NCI-H146 (cell line): ENCODE data around the gene ASCL1.
A peak's percentile ranks its signal among the peaks of the same experiment; 100 is the strongest.

Source experiments
- DNase-seq: peaks from one replicate; lab custom pipeline; 2025; lab: John Stamatoyannopoulos, UW

The ASCL1 gene

GRCh38 chr12:102957339-102958050 lies at the start of gene ASCL1:
Gene ASCL1 (plus strand): TSS chr12:102957674. CDS start chr12:102958245, 571 bp downstream.
- DNase-seq, result peak; percentile 98

DNA sequence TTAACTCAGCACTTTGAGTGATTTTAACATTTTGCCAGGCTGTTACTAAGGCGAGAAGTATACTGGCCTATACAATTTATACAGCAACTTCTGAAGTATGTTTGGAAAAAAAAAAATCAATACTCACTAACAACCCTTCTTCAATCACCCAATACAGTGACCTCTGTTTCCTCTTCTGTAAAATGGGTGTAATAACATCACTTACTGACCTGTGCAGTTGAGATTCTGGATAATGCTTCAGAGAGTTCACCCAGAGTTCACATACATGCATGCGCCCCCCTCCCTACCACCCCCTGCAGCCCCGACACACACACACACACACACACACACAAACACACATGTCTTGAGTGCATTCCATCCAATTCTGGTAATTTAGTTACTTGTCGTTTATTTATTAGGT lies 49.6 kb upstream of the ASCL1 start:
- no peak for DNase-seq

DNA sequence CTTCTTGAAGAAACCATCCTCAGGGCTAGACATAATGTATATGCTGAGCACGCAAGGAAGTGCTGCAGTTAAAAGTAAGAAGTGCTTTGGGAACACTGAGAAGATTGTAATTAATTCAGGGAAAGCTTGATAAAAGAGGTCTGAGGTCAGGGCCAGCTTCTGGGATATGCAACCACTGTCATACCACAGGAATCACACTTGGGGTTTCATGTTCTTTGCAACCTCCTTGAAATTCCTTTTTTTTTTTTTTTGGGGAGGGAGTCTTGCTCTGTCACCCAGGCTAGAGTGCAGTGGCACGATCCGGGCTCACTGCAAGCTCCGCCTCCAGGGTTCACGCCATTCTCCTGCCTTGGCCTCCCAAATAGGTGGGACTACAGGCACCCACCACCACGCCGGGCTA lies 47.3 kb upstream of the ASCL1 start:
- DNase-seq, result no peak

- DNase-seq, result no peak
Observed at GRCh38 chr12:102910792-102911191, 46.7 kb upstream of the ASCL1 start.

DNA sequence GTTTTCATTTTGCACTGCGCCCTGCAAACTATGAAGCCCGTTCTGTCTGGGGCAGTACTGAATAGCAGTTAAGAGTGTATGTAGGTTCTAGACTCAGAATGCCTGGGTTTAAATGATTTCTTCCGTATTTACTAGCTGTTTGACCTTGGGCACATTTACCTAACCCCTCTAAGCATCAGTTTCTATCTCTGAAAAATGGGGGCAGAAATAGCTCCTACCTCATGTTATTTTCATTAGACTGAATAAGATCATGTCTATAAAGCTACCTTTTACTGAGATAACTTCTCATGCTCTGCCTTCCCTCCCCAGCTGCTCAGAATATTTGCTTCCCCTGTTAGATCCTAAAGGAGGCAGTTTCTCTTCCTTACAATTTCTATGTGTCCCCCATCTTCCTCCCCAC lies 46.2 kb upstream of the ASCL1 start:
- no peak for DNase-seq

GRCh38 chr12:102912258-102912657 lies 45.2 kb upstream of the ASCL1 start:
- DNase-seq, result no peak

DNA sequence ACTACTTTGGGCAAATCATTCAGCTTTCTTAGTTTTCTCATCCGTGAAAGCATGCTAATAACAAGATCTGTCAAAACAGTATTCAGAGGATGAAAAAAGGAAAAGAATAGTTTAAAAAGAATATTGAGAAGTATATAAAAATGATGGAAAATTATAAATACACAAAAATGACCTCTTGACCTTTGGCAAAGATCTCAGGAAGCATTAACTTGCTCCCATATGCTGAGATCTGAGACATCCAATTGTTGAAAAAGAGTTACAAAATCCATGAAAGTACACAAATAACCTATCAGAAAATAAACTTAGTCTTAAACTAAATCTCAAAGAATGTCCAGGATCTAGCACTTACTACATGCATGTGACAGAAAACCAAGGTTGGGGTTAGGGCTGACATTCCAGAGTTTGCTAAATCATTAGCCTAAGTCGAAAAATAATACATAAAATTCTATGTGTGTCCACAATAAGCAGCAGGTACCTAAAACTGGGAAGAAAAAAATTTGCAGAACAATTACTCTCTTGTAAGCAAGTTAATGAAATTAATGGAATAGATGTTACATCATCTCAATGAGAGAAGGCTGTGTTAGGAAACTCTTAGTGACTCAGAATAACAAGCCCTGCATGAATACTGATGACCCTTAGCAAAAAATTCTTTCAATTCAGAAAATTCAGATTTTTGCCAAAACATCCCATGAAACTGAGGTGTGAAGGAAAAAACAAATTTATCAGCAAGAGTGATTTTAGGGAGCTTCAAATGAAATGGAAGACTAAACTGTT lies 43.8 kb upstream of the ASCL1 start:
- no peak for DNase-seq

GRCh38 chr12:102916252-102917025 lies 41.0 kb upstream of the ASCL1 start:
- DNase-seq, result no peak

- peak; percentile 91 for DNase-seq
Observed at GRCh38 chr12:102917026-102917787, 40.3 kb upstream of the ASCL1 start, which contains the start of gene PAH. Gene PAH (minus strand): TSS chr12:102917244. CDS start chr12:102917130, 114 bp downstream.

- no peak for DNase-seq
Observed at GRCh38 chr12:102918840-102919239, 38.6 kb upstream of the ASCL1 start.

DNA sequence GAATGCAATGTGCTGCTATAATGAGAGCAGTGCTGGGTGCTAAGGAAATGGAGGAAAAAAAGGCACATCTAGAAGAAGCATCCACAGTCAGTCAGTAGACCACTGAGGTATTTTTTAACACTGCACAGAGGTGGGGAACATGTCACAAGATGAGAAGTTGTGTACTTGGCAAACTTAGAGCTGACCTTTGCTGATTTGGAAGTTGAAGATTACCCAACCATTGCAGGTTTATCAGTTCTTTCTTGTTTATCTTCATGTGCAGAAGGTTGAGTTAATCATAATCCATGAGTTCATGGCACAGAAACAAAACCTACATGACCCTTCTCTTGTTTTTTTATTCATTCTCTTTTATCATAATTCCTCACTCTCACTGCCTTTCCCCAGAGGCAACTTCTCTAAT lies 37.2 kb upstream of the ASCL1 start:
- no peak for DNase-seq

DNA sequence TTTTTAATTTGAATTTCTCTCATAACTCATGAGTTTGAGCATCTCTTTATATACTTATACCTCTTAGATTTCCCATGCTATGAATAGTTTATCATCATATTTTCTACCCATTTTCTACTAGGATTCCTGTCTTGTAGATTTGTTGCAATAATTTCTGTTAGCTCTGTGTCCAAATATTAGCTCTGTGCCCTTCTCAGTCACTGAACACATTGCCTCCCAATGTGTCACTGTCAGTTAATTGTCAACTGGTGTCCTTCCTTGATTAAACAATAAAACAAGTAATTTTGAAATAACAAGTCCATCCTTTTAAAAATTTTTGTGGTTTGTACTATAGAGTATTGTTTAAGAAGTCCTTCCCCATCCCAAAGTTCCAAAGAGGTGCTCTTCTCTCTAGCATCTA lies 36.2 kb upstream of the ASCL1 start:
- no peak for DNase-seq

DNA sequence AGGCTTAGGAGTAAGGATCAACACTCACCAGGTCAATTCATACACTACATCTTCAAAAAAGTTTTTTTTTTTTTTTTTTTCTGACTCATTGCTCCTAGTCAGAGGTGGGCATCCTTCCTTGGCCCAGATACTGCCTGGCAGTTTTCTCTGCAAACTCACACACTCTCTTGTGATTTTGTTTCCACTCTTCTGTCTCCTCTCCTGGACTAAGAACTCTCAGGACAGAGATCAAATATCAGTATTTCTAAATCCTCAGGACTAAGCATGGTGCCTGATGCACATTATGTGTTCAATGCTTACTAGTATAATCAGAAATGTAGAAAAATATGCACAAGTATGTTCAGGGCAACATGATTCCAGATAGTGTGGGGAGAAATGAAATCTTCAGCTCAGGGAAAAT lies 30.3 kb upstream of the ASCL1 start:
- no peak for DNase-seq

GRCh38 chr12:102933168-102933567 lies 24.3 kb upstream of the ASCL1 start:
- no peak for DNase-seq

GRCh38 chr12:102939059-102939458 lies 18.4 kb upstream of the ASCL1 start:
- no peak for DNase-seq

GRCh38 chr12:102939670-102940222 lies 17.7 kb upstream of the ASCL1 start:
- peak; percentile 3 for DNase-seq

DNA sequence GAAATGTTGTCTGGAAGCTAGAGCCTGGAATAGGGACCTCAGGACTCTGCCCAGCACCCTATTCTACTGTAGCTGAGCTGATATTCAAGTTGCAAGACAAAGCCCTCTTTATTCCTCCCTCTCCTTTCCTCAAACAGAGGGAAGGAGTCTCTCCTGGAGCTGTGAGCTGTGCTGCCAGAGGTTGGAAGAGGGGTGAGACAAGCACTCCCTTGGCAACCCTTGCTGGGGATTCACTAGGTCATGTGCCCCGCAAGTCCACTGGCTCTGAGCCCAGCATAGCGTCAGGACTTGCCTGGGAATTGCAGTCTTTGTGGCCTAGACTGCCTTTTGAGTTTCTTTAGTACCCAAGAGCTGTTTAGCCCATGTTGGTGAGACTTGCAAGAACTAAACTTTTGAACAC lies 11.4 kb upstream of the ASCL1 start:
- DNase-seq, result no peak

DNA sequence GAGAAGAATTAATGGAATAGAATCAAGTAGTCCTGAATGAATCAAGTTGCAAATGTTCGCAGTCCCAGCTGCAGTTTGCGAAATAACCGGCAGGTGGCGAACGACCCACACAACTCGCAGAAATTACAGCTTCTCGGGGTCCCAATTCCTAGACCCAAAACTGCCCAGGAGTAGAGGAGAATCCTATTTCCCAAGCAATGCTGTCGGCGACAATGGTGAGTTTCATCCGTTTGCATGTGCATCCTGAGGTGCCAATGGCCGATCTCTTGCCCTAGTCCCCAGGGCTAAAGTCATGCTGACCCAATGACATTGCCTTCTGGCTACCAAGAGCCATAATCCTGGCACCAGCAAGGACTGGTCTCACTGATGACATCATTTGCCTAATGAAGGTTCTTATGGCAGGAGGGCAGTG lies 8.5 kb upstream of the ASCL1 start:
- peak; percentile 77 for DNase-seq

- no peak for DNase-seq
Observed at GRCh38 chr12:102950107-102950949, 7.1 kb upstream of the ASCL1 start.

DNA sequence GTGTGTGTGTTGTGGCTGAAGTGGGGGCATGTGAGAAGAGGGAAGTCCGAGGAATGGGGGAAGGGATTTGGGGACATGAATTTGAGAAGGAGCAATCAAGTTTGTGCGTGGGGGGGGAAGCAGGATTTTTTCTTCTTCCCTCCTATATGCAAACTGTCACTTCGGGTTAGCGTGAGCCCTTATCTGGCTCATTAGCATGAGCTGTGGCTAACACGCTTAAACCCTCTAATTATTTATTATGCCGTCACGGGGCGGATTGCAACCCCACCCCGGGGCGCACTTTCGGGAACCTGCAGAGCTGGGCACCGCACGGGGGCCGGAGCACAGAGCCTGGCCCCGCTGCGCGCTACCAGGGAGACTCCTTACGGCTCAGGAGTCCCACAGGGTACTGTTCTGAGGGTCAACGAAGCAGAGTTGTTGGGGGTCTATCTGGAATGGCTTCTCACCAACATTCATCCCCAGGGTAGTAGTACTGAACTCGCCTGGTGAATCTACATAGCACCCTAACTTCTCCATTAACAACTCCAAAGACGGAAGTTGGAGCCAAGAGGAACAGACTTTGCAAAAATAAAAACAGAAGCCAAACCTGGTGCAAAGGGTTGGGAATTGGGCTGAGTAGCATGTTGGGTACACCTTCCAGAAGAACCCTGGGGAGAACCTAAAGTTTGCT lies 6.4 kb upstream of the ASCL1 start:
- DNase-seq, result no peak
